A549 (cell line): ENCODE measurements around the gene CCDC194. TPM values are rescaled to one million over a fixed set of nuclear protein-coding genes. Genes with fewer than 3 reads are reported as not detected.

Experiments
- ATAC-seq, 2 experiments: fragments of 200-7000 bp in 1 of 2; fragments of >200 bp in 1 of 2; cut with Nextera tagmentation in 1 of 2; cut with Tn5 transposase in 1 of 2; 3 replicates each; pipeline versions ENCODE4 v1.8.0 to v1.9.1; 2018 to 2020; ENCODE audit warnings: mild to moderate bottlenecking in 1 of 2, moderate library complexity in 1 of 2
- CTCF ChIA-PET: fragments of 300-600 bp; sonication (Branson Sonifier 250); formaldehyde crosslinking; extraction: SDS; loops from one replicate; lab custom pipeline; 2021; ENCODE audit warnings: antibody characterized with exemption, inconsistent platforms; lab: Yijun Ruan, JAX
- POLR2A ChIA-PET: fragments of 350-600 bp; formaldehyde crosslinking; extraction: SDS; loops from one replicate; lab custom pipeline; 2021; ENCODE audit warnings: antibody characterized with exemption, inconsistent platforms; lab: Yijun Ruan, JAX
- DNase-seq, 2 experiments: peaks; one replicate each; pipeline versions ENCODE4 v3.0.0 to v3.0.0-alpha.2; 2011 to 2016; ENCODE audit warnings: low read depth in 1 of 2, low spot score in 1 of 2
- FAIRE-seq: peaks from 2 replicates; lab custom pipeline; 2011; peaks lifted over from hg19 to GRCh38; lab: Jason Lieb, UNC
- H3K27ac ChIP-seq, 2 experiments: fragments of >200 bp; sonication (Bioruptor Twin); formaldehyde crosslinking; 3 replicates each; pipeline ENCODE4 v1.5.1; 2016 to 2017
- H3K4me1 ChIP-seq: fragments of >200 bp; sonication (Bioruptor Twin); formaldehyde crosslinking; 3 replicates; pipeline ENCODE4 v1.6.1; 2016
- H3K4me2 ChIP-seq: fragments of >200 bp; sonication (Bioruptor Twin); formaldehyde crosslinking; 3 replicates; pipeline ENCODE4 v1.6.1; 2016
- H3K4me3 ChIP-seq: fragments of >200 bp; sonication (Bioruptor Twin); formaldehyde crosslinking; 3 replicates; pipeline ENCODE4 v1.5.1; 2016
- H3K9me3 ChIP-seq: fragments of >200 bp; sonication (Bioruptor Twin); formaldehyde crosslinking; 3 replicates; pipeline ENCODE4 v1.6.1; 2016
- ATOH8 ChIP-seq: fragments of 250-450 bp; sonication (Bioruptor Pico); IDR thresholded peaks from 2 replicates; pipeline ENCODE4 v1.5.0; 2020; ENCODE audit warnings: low read depth, mild to moderate bottlenecking, moderate library complexity
- BCL3 ChIP-seq: fragments of >200 bp; sonication (Bioruptor Twin); formaldehyde crosslinking; IDR thresholded peaks from 3 replicates; pipeline ENCODE4 v1.6.1; 2016
- BHLHE40 ChIP-seq: IDR thresholded peaks from 2 replicates; pipeline ENCODE4 v1.6.1; 2012; ENCODE audit warnings: low read depth, low read length, inconsistent platforms
- CBX2 ChIP-seq: fragments of 200-600 bp; sonication (generic); IDR thresholded peaks from 2 replicates; pipeline ENCODE4 v1.6.1; 2016; ENCODE audit warnings: low read depth, mild to moderate bottlenecking, borderline replicate concordance
- CBX8 ChIP-seq: fragments of 200-600 bp; sonication (generic); IDR thresholded peaks from 2 replicates; pipeline ENCODE4 v1.6.1; 2016
- CEBPB ChIP-seq, 2 experiments: fragments of >200 bp in 1 of 2; sonication (Bioruptor Twin) in 1 of 2; formaldehyde crosslinking in 1 of 2; IDR thresholded peaks; 2 replicates each; pipeline ENCODE4 v1.6.1; 2012 to 2016
- CTCF ChIP-seq: fragments of >200 bp; sonication (Bioruptor Twin); formaldehyde crosslinking; IDR thresholded peaks from 3 replicates; pipeline ENCODE4 v1.5.1; 2016
- E2F6 ChIP-seq: IDR thresholded peaks from 2 replicates; pipeline ENCODE4 v1.6.1; 2012; ENCODE audit warnings: low read depth, borderline replicate concordance
- EHF ChIP-seq: fragments of 250-450 bp; sonication (Bioruptor Pico); IDR thresholded peaks from 2 replicates; pipeline ENCODE4 v1.5.0; 2020; ENCODE audit warnings: mild to moderate bottlenecking
- EP300 ChIP-seq, 2 experiments: fragments of >200 bp; sonication (Bioruptor Twin); formaldehyde crosslinking; IDR thresholded peaks; 2 replicates in 1 of 2; 3 replicates in 1 of 2; pipeline ENCODE4 v1.6.1; 2016 to 2017
- ESRRA ChIP-seq: fragments of 150-350 bp; IDR thresholded peaks from 2 replicates; pipeline ENCODE4 v1.6.1; 2014; ENCODE audit warnings: mild to moderate bottlenecking, low read length, borderline replicate concordance
- FOSB ChIP-seq: fragments of 250-450 bp; sonication (Bioruptor Pico); IDR thresholded peaks from 2 replicates; pipeline ENCODE4 v1.5.0; 2020; ENCODE audit warnings: mild to moderate bottlenecking, moderate library complexity
- HDAC2 ChIP-seq: fragments of 200-600 bp; sonication (generic); IDR thresholded peaks from 2 replicates; pipeline ENCODE4 v1.6.1; 2016
- HES2 ChIP-seq: fragments of >200 bp; sonication (Bioruptor Twin); formaldehyde crosslinking; IDR thresholded peaks from 2 replicates; pipeline ENCODE4 v1.6.1; 2016
- HOXA7 ChIP-seq: fragments of 250-450 bp; sonication (Bioruptor Pico); IDR thresholded peaks from 2 replicates; pipeline ENCODE4 v1.5.0; 2020; ENCODE audit warnings: mild to moderate bottlenecking, moderate library complexity
- HOXB13 ChIP-seq: fragments of 250-450 bp; sonication (Bioruptor Pico); IDR thresholded peaks from 2 replicates; pipeline ENCODE4 v1.5.0; 2020; ENCODE audit warnings: low read depth, mild to moderate bottlenecking, moderate library complexity
- HOXB5 ChIP-seq: fragments of 250-450 bp; sonication (Bioruptor Pico); IDR thresholded peaks from 2 replicates; pipeline ENCODE4 v1.5.0; 2020; ENCODE audit warnings: mild to moderate bottlenecking, moderate library complexity
- MAX ChIP-seq: IDR thresholded peaks from 2 replicates; pipeline ENCODE4 v1.6.1; 2012
- NFE2L2 ChIP-seq: fragments of 150-350 bp; conservative IDR thresholded peaks from 2 replicates; pipeline ENCODE4 v1.6.1; 2014; ENCODE audit warnings: low read length
- NPAS2 ChIP-seq: fragments of 250-450 bp; sonication (Bioruptor Pico); IDR thresholded peaks from 2 replicates; pipeline ENCODE4 v1.8.0; 2022; ENCODE audit warnings: mild to moderate bottlenecking, moderate library complexity, borderline replicate concordance
- PHF8 ChIP-seq: fragments of 200-600 bp; sonication (generic); IDR thresholded peaks from 2 replicates; pipeline ENCODE4 v1.6.1; 2016; ENCODE audit warnings: low read depth, mild to moderate bottlenecking, antibody characterized with exemption, moderate library complexity, borderline replicate concordance
- POLR2AphosphoS2 ChIP-seq: conservative IDR thresholded peaks from 2 replicates; pipeline ENCODE4 v1.6.1; 2012; ENCODE audit warnings: low read length, improper control_type of control experiment, inconsistent platforms
- RCOR1 ChIP-seq: fragments of 150-350 bp; IDR thresholded peaks from 2 replicates; pipeline ENCODE4 v1.6.1; 2014; ENCODE audit warnings: antibody characterized with exemption, low read length, low read depth
- TFCP2L1 ChIP-seq: fragments of 250-450 bp; sonication (Bioruptor Pico); IDR thresholded peaks from 2 replicates; pipeline ENCODE4 v1.5.0; 2021; ENCODE audit warnings: mild to moderate bottlenecking
- USF2 ChIP-seq: fragments of 450-650 bp; IDR thresholded peaks from 2 replicates; pipeline ENCODE4 v1.6.1; 2014; ENCODE audit warnings: antibody characterized with exemption
- ZC3H11A ChIP-seq: fragments of 450-650 bp; IDR thresholded peaks from 2 replicates; pipeline ENCODE4 v1.6.1; 2014; ENCODE audit warnings: antibody characterized with exemption, mild to moderate bottlenecking
- whole genome bisulfite sequencing: methylation state at CpG from one replicate; pipeline ENCODE4 v1.1.6; 2017; ENCODE audit errors: missing lambda C conversion rate; 5-methylcytosine and 5-hydroxymethylcytosine counted together
- polyA plus RNA-seq, 4 experiments: library from polyadenylated mRNA; depleted of rRNA in 3 of 4; stranded (reverse); fragments of >200 nt; fragmentation: RNase III in 1 of 4; extraction: RNeasy Plus Mini Kit Qiagen cat#74134 plus additional on column Dnase treatment in 1 of 4; gene quantifications; 2 replicates in 3 of 4; 3 replicates in 1 of 4; pipeline ENCODE4 v1.2.3, GENCODE V29; 2011 to 2017

The CCDC194 gene
- polyA plus RNA-seq, 2 of the 4 experiments (the other 2 are of a cell fraction), result not detected

GRCh38 chr19:17341845-17342244, 52.2 kb downstream of the CCDC194 start:
- H3K9me3 ChIP-seq, result no peaks in the 10 kb centered on the region
- ChIA-PET POLR2A (no interaction called here), CTCF (interaction anchor here (1.2 to 10.8 kb wide), 2 partner anchors 9 to 46 kb away, joined by 4 to 111 read pairs; no protein-coding TSS in a partner anchor)
- DNase-seq (no peak), FAIRE-seq (no peak)
- TF ChIP-seq ZC3H11A (no peak), MAX (no peak), PHF8 (no peak), E2F6 (no peak), BHLHE40 (no peak), NPAS2 (CRISPR knock-in tag) (no peak), ESRRA (no peak), NFE2L2 (no peak)
- TF ChIP-seq, all 56 proteins: peak for 0
- no peak for ATAC-seq
- 84% methylated on average over 7 of the region's 7 CpGs for WGBS
- H3K4me2 ChIP-seq, result no peak overlapping the region
- no peak overlapping the region for H3K4me3 ChIP-seq
- no peak overlapping the region for H3K27ac ChIP-seq
- peaks cover 15% of the 10 kb centered on the region; the same call in 2 of the 3 replicates for H3K4me1 ChIP-seq

- ATAC-seq (no peak), FAIRE-seq (no peak), DNase-seq (no peak)
- no peaks in the 10 kb centered on the region for H3K9me3 ChIP-seq
- peaks cover 15% of the 10 kb centered on the region; the same call in 2 of the 3 replicates for H3K4me1 ChIP-seq
- H3K27ac ChIP-seq, result no peak overlapping the region
- ChIA-PET CTCF (interaction anchor here (10.8 kb wide), 1 partner anchor 46 kb away, joined by 111 read pairs; no protein-coding TSS in a partner anchor), POLR2A (no interaction called here)
- WGBS, result 93% methylated on average over 8 of the region's 15 CpGs
- no peak overlapping the region for H3K4me3 ChIP-seq
- H3K4me2 ChIP-seq, result no peak overlapping the region
- no peak for TF ChIP-seq ATOH8
- TF ChIP-seq HOXA7 (CRISPR knock-in tag), result no peak
- TF ChIP-seq FOSB, result no peak
- no peak for TF ChIP-seq CBX8
- TF ChIP-seq POLR2AphosphoS2, result no peak
- TF ChIP-seq CEBPB (IDR thresholded peaks at IDR 0.05), result no peak
- TF ChIP-seq EHF (CRISPR knock-in tag), result no peak
- no peak for TF ChIP-seq ZC3H11A
- TF ChIP-seq CTCF, result no peak
- TF ChIP-seq HDAC2, result no peak
- no peak for TF ChIP-seq TFCP2L1 (CRISPR knock-in tag)
- TF ChIP-seq USF2, result no peak
- TF ChIP-seq BCL3, result no peak
- no peak for TF ChIP-seq EP300 (IDR thresholded peaks at IDR 0.05)
- TF ChIP-seq HOXB5, result no peak
- no peak for TF ChIP-seq HOXB13 (CRISPR knock-in tag)
- no peak for TF ChIP-seq CBX2
- TF ChIP-seq RCOR1, result no peak
- TF ChIP-seq HES2, result no peak
These were observed 52.6 kb downstream of the CCDC194 start for GRCh38 chr19:17341386-17341785.
